ENCODE measurements around the gene CELSR3. TPM values are rescaled to one million over a fixed set of nuclear protein-coding genes. Genes with fewer than 3 reads are reported as not detected.

CELSR3 gene
- total RNA-seq, 6 donors from 2014 or later: 0.76 to 10.5 (median 1.5) TPM

DNA sequence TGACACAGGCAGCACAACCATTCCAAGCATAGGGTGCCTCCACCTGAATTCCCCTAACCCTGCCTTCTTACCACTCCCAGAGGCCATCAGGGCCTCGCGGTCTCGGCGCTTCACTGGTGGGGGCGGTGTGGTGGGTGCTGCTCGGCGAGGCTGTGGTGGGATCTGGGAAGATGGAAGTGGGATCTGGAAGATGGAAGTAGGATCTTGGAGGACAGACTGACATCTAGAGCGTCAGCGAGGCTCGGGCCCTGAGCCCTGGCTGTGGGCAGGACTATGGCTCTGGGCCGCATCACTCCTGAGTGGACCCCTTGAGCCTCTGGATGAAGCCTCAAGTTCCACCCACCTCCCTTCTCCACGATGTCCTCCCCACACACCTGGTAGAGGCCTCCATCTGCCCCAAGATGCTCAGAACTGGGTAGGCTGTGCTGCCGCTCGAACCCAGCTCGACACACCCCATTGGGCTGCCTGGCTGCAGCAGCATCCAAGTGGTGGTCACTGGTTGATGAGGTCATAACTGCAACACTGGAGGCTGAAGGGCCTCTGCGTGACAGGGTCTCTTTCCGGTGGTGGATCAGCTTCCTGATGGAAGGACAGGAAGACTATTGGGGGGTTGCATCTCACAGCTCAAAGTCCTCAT lies 19.4 kb upstream of the CELSR3 start:
- H3K4me1 ChIP-seq: peaks cover 23 to 31% (median 26%) of the 10 kb centered on the region in 4 donors
- H3K36me3 ChIP-seq: peaks cover 13 to 49% (median 36%) of the 10 kb centered on the region in 4 donors
- no peak overlapping the region for H3K4me3 ChIP-seq
- ATAC-seq (ENCODE audit: low FRiP score in 2 of 2) (no peak), DNase-seq (no peak)
- H3K9me3 ChIP-seq: no peaks in the 10 kb centered on the region
- H3K27ac ChIP-seq: no peak overlapping the region
- WGBS, 2 donors: 93 to 96% methylated on average over 12 to 15 of the region's 17 CpGs
- no peaks in the 10 kb centered on the region for H3K27me3 ChIP-seq
- TF ChIP-seq, protein P1, sequence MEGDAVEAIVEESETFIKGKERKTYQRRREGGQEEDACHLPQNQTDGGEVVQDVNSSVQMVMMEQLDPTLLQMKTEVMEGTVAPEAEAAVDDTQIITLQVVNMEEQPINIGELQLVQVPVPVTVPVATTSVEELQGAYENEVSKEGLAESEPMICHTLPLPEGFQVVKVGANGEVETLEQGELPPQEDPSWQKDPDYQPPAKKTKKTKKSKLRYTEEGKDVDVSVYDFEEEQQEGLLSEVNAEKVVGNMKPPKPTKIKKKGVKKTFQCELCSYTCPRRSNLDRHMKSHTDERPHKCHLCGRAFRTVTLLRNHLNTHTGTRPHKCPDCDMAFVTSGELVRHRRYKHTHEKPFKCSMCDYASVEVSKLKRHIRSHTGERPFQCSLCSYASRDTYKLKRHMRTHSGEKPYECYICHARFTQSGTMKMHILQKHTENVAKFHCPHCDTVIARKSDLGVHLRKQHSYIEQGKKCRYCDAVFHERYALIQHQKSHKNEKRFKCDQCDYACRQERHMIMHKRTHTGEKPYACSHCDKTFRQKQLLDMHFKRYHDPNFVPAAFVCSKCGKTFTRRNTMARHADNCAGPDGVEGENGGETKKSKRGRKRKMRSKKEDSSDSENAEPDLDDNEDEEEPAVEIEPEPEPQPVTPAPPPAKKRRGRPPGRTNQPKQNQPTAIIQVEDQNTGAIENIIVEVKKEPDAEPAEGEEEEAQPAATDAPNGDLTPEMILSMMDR (IDR thresholded peaks at IDR 0.05): no peak
- TF ChIP-seq POLR2A (IDR thresholded peaks at IDR 0.05): no peak
- no peak for TF ChIP-seq EP300 (IDR thresholded peaks at IDR 0.05)
- TF ChIP-seq POLR2AphosphoS5 (IDR thresholded peaks at IDR 0.05): no peak

DNA sequence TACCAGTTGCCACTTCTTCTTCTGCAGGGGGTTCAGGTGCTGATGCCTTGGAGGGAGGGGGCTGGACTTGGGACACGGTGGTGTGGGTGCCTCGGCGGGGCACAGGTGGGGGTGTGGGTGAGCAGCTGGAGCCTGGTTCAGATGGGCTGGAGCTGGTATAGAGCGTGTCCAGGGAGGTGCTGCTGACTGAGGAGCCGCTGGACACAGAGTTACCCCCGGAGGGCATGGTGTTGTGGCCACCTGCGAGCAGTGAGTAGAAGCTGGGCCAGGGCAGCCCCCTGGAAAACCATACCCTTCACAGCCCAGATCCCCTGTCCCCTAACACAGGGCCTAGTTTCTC lies 18.8 kb upstream of the CELSR3 start:
- TF ChIP-seq POLR2A (IDR thresholded peaks at IDR 0.05) (no peak), EP300 (IDR thresholded peaks at IDR 0.05) (no peak), POLR2AphosphoS5 (IDR thresholded peaks at IDR 0.05) (no peak)
- TF ChIP-seq, protein P1 (IDR thresholded peaks at IDR 0.05): no peak
- H3K27ac ChIP-seq: no peak overlapping the region
- ATAC-seq (ENCODE audit: low FRiP score in 2 of 2) (no peak), DNase-seq (no peak)
- peaks cover 22 to 28% (median 24%) of the 10 kb centered on the region in 4 donors for H3K4me1 ChIP-seq
- no peaks in the 10 kb centered on the region for H3K9me3 ChIP-seq
- 93 to 100% methylated on average over 7 of the region's 7 CpGs for WGBS, 2 donors
- H3K27me3 ChIP-seq: no peaks in the 10 kb centered on the region
- peaks cover 13 to 55% (median 36%) of the 10 kb centered on the region in 4 donors for H3K36me3 ChIP-seq
- no peak overlapping the region for H3K4me3 ChIP-seq

DNA sequence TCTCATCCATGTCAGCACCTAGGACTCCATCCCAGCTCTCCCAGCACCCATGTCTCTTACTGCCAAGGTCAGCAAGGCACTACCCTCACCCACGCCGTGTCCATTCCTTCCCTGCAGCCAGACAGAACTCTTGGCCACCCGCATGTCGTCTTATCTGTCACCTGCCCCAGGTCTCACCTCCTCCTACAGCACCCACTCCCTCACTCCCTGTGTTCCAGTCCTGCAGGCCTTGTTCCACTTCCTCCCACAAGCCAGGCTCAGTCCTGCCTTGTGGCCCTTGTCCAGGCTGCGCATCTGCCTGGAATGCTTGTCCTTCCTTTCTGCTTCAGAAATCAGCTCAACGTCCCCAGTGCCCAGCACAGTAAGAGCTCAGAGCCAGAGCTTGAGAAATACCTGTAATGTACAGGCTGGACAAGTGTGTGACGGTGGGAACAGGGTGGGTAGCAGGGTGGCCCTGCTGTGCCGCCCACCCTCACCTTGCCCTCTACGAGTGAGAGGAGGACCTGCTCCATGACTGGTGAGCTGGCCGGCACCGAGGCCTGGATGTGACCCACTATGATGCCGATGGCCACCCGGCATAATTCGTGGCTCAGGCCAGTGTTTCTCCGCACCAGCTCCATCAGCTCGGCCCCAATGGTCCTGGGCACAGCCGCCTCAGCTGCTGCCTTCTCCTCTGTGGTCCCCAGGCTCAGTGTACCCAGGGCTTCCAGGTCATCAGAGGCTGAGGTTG lies 18.3 kb upstream of the CELSR3 start:
- peaks cover 13 to 60% (median 36%) of the 10 kb centered on the region in 4 donors for H3K36me3 ChIP-seq
- 96 to 97% methylated on average over 10 to 17 of the region's 17 CpGs for WGBS, 2 donors
- ATAC-seq (ENCODE audit: low FRiP score in 2 of 2): no peak
- no peak for DNase-seq
- H3K4me1 ChIP-seq: peaks cover 17 to 23% (median 19%) of the 10 kb centered on the region in 4 donors
- H3K27ac ChIP-seq: no peak overlapping the region
- H3K27me3 ChIP-seq: no peaks in the 10 kb centered on the region
- H3K9me3 ChIP-seq: no peaks in the 10 kb centered on the region
- H3K4me3 ChIP-seq: no peak overlapping the region
- TF ChIP-seq, protein P1 (IDR thresholded peaks at IDR 0.05): no peak
- TF ChIP-seq EP300 (IDR thresholded peaks at IDR 0.05): no peak
- TF ChIP-seq POLR2A (IDR thresholded peaks at IDR 0.05): no peak
- TF ChIP-seq POLR2AphosphoS5 (IDR thresholded peaks at IDR 0.05): no peak

DNA sequence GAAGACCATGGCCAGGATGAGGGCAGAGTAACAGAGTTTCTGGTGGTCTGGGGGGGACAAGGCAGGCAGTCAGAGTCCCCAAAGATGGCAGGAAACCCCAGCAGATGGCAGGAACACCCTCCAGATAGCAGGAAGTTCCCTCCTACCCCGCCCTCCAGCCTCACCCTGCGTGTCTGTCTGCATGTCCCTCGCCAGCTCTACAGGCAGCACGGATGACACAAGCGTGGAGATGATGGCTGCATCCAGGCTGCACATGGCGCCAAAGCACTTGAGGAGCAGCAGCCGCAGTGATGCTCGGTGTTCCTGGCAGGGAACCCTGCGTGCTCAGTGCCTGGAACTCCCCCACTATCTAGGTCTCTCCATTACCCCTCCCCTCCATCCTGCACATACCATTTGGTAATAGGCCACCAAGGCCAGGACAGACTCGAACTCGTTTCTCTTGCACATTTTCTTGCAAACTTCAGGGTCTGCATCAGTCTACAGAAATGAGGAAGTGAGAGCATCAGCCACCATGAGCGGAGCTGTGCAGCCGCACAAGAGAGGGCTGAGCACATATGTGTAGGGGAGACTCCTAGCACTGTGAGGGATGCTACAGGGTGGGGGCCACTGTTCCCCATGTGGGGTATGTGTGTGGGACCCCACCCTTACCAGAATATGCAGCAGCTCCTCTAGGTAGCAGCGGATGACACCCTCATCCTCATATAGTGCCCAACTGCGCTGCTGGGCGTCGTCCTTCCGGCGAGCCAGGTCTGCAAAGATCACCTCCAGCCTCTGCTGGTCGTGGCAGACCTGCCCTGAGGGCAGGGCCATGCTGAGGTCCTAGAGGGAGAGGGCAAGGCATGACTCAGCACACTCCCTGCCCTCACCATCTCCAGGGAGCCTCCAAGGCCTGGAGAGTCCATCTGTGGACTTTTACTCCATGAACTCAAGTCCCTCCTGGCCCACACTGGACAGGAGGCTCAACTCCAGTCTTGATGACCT lies 17.0 kb upstream of the CELSR3 start:
- ATAC-seq (ENCODE audit: low FRiP score in 2 of 2): no peak
- peaks cover 13 to 67% (median 37%) of the 10 kb centered on the region in 4 donors for H3K36me3 ChIP-seq

More for the DNA sequence above, 17.0 kb upstream of the CELSR3 start:
- no peak overlapping the region for H3K27ac ChIP-seq
- 75 to 87% methylated on average over 7 to 19 of the region's 20 CpGs for WGBS, 2 donors
- DNase-seq: no peak
- H3K27me3 ChIP-seq: no peaks in the 10 kb centered on the region
- TF ChIP-seq EP300 (IDR thresholded peaks at IDR 0.05): no peak
- TF ChIP-seq POLR2A (IDR thresholded peaks at IDR 0.05): no peak
- no peak for TF ChIP-seq POLR2AphosphoS5 (IDR thresholded peaks at IDR 0.05)
- TF ChIP-seq, protein P1 (IDR thresholded peaks at IDR 0.05): no peak
- H3K4me3 ChIP-seq: no peak overlapping the region
- peaks cover 11 to 16% (median 14%) of the 10 kb centered on the region in 4 donors for H3K4me1 ChIP-seq
- H3K9me3 ChIP-seq: no peaks in the 10 kb centered on the region
